GM12864 (cell line): Measurements from ENCODE around the gene PSIP1.
"Not testable (repeated sequence)": the region's sequence is repeated elsewhere in the genome, so short reads cannot be mapped to it uniquely, and the experiment has no call there.

Source experiments
- DNase-seq: peaks from one replicate; pipeline ENCODE4 v3.0.0-alpha.2; 2011; ENCODE audit warnings: low read depth
- H3K4me3 ChIP-seq: 2 replicates; pipeline ENCODE4 v1.5.1; 2011; ENCODE audit warnings: mild to moderate bottlenecking, low read depth, low read length, control low read depth
- CTCF ChIP-seq: IDR thresholded peaks from 2 replicates; pipeline ENCODE4 v1.5.1; 2011; ENCODE audit warnings: low read depth, mild to moderate bottlenecking, moderate library complexity, low read length, control low read depth, inconsistent platforms; ENCODE audit errors: missing control alignments

PSIP1 gene

GRCh38 chr9:15541872-15542271 lies 31.1 kb upstream of the PSIP1 start:
- DNase-seq = no peak
- no peak for TF ChIP-seq CTCF

GRCh38 chr9:15531380-15531779 lies 20.6 kb upstream of the PSIP1 start:
- TF ChIP-seq CTCF = no peak
- DNase-seq = no peak
- H3K4me3 ChIP-seq = no peak overlapping the region

More at GRCh38 chr9:15541872-15542271, 31.1 kb upstream of the PSIP1 start:
- H3K4me3 ChIP-seq = no peak overlapping the region

GRCh38 chr9:15529566-15530324 lies 19.0 kb upstream of the PSIP1 start:
- DNase-seq = peak; percentile 59
- TF ChIP-seq CTCF = no peak
- no peak overlapping the region for H3K4me3 ChIP-seq

GRCh38 chr9:15527035-15527434 lies 16.3 kb upstream of the PSIP1 start:
- DNase-seq, H3K4me3 ChIP-seq: not testable (repeated sequence)

GRCh38 chr9:15525958-15526357 lies 15.2 kb upstream of the PSIP1 start:
- DNase-seq = no peak
- H3K4me3 ChIP-seq = no peak overlapping the region
- TF ChIP-seq CTCF = no peak

- DNase-seq = no peak
- TF ChIP-seq CTCF = no peak
- no peak overlapping the region for H3K4me3 ChIP-seq
Measured at GRCh38 chr9:15524845-15525455, 14.2 kb upstream of the PSIP1 start.

GRCh38 chr9:15522130-15522755 lies 11.5 kb upstream of the PSIP1 start:
- TF ChIP-seq CTCF = no peak
- no peak overlapping the region for H3K4me3 ChIP-seq
- no peak for DNase-seq
